ENCODE measurements around the gene KCNAB1.

Gene KCNAB1

DNA sequence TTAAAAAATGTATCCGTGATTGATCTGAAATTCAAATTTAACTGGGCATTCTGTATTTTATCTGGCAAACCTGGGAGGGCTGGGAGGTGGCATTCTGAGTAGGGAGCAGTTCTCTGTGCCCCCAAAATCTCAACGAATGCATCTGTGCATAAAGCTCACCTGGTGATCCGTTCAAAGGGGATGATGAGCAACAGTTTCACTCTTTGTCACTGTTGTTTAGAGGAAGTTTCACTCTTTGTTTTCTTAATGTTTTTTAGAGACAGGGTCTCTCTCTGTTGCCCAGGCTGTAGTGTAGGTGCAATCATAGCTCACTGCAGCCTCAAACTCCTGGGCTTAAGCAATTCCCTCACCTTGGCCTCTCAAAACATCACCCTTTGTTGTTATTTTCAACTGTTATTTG, 247.8 kb downstream of the KCNAB1 start:
- no peaks in the 10 kb centered on the region for H3K27me3 ChIP-seq (ENCODE audit: control insufficient read depth in 5 of 5, insufficient read depth in 4 of 5, low read length in 5 of 5)
- no peak overlapping the region for H3K27ac ChIP-seq (ENCODE audit: low read depth, low read length)
- H3K4me3 ChIP-seq (ENCODE audit: low read depth in 1 of 5, low read length in 5 of 5): no peak overlapping the region
- H3K4me1 ChIP-seq (ENCODE audit: control insufficient read depth in 5 of 5, insufficient read depth in 5 of 5, low read length in 5 of 5): no peaks in the 10 kb centered on the region
- H3K9me3 ChIP-seq (ENCODE audit: control insufficient read depth in 5 of 5, low read length in 5 of 5): no peaks in the 10 kb centered on the region
- no peaks in the 10 kb centered on the region for H3K36me3 ChIP-seq (ENCODE audit: control insufficient read depth in 5 of 5, insufficient read depth in 5 of 5, low read length in 5 of 5)
- H3K9ac ChIP-seq (ENCODE audit: low read length in 5 of 5): no peak overlapping the region

DNA sequence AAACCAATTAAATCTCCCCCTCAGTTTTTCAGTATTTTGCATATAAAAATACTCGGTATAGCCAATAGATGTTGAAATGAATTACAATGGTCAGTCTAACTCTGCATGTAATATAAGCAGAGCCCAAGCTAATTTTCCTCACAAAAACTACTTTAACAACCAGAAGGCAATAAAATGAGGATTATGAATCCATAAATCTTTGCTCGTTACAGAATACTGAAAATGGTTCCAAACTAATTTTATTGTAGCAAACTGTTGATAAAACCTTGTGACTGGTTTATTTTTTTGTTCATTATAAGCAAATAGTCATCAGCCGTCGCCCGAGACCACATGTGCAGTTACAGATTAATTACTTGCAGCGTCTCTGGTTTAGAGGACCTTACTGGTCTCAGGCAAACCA, 251.3 kb downstream of the KCNAB1 start:
- no peak overlapping the region for H3K9ac ChIP-seq (ENCODE audit: low read length in 5 of 5)
- no peaks in the 10 kb centered on the region for H3K9me3 ChIP-seq (ENCODE audit: control insufficient read depth in 5 of 5, low read length in 5 of 5)
- H3K4me3 ChIP-seq (ENCODE audit: low read depth in 1 of 5, low read length in 5 of 5): no peak overlapping the region
- H3K36me3 ChIP-seq (ENCODE audit: control insufficient read depth in 5 of 5, insufficient read depth in 5 of 5, low read length in 5 of 5): no peaks in the 10 kb centered on the region
- no peaks in the 10 kb centered on the region for H3K27me3 ChIP-seq (ENCODE audit: control insufficient read depth in 5 of 5, insufficient read depth in 4 of 5, low read length in 5 of 5)
- H3K4me1 ChIP-seq (ENCODE audit: control insufficient read depth in 5 of 5, insufficient read depth in 5 of 5, low read length in 5 of 5): no peaks in the 10 kb centered on the region
- no peak overlapping the region for H3K27ac ChIP-seq (ENCODE audit: low read depth, low read length)

DNA sequence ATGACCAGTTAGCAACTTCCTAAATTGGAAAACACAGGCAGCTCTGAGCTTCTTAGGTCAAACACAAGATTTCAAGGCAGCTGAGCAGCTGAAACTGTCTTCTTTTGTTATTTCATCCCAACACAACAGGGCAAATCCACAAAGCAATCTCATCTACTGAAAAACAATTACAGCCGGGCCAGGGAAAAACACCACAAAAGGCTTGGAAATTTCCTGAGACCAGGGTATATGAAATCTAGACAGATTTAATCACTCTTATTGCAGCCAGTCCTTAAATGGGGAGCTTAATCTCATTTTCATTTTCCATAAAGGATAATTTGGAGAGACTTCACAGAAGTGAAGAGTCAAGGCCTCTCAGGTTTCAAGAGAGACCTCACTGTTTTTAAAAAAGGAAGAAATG, 252.7 kb downstream of the KCNAB1 start:
- Histone ChIP-seq H3K27me3 (ENCODE audit: control insufficient read depth in 5 of 5, insufficient read depth in 4 of 5, low read length in 5 of 5) (no peaks in the 10 kb centered on the region), H3K27ac (ENCODE audit: low read depth, low read length) (no peak overlapping the region), H3K4me1 (ENCODE audit: control insufficient read depth in 5 of 5, insufficient read depth in 5 of 5, low read length in 5 of 5) (no peaks in the 10 kb centered on the region), H3K9ac (ENCODE audit: low read length in 5 of 5) (no peak overlapping the region), H3K4me3 (ENCODE audit: low read depth in 1 of 5, low read length in 5 of 5) (no peak overlapping the region), H3K9me3 (ENCODE audit: control insufficient read depth in 5 of 5, low read length in 5 of 5) (no peaks in the 10 kb centered on the region), H3K36me3 (ENCODE audit: control insufficient read depth in 5 of 5, insufficient read depth in 5 of 5, low read length in 5 of 5) (no peaks in the 10 kb centered on the region)

DNA sequence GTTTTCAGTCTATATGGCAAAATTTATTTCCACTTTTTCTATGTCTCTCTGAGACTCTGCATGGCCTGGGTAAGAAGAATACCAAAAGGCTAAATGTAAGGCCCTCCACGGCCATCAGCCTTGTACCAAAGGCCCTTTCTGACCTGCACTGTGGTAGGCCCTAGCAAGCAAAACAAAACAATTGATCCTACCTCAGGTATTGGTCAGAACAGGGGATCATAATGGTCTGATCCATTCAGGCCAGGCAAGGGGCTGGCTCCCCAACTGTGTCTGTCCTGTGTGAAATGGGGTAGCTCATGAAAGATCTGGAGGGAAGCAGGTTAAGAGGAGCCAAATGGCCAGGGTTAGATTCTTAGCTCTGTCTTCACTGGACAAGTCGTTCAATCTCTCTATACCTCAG, 253.3 kb downstream of the KCNAB1 start:
- no peaks in the 10 kb centered on the region for H3K27me3 ChIP-seq (ENCODE audit: control insufficient read depth in 5 of 5, insufficient read depth in 4 of 5, low read length in 5 of 5)
- no peaks in the 10 kb centered on the region for H3K4me1 ChIP-seq (ENCODE audit: control insufficient read depth in 5 of 5, insufficient read depth in 5 of 5, low read length in 5 of 5)
- H3K4me3 ChIP-seq (ENCODE audit: low read depth in 1 of 5, low read length in 5 of 5): no peak overlapping the region
- no peaks in the 10 kb centered on the region for H3K36me3 ChIP-seq (ENCODE audit: control insufficient read depth in 5 of 5, insufficient read depth in 5 of 5, low read length in 5 of 5)
- no peaks in the 10 kb centered on the region for H3K9me3 ChIP-seq (ENCODE audit: control insufficient read depth in 5 of 5, low read length in 5 of 5)
- H3K9ac ChIP-seq (ENCODE audit: low read length in 5 of 5): no peak overlapping the region
- no peak overlapping the region for H3K27ac ChIP-seq (ENCODE audit: low read depth, low read length)

DNA sequence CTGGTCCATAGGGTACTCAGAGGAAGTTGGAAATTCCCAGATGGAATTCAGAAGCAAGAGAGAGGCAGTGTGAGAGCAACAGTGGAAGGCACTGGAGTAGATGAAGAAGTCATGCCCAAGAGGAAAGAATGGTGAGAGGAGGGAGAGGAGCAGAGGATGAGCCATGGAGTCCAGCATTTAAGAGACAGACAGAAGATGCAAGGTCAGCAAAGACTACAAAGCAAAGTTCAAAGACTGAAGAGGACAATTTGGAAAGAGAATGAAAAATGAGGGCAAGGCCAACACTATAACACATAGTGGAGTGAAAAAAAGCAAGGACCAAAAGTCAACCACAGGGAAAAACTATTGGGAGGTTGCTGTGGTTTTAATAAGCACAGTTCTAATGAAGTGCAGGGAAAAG, 255.8 kb downstream of the KCNAB1 start:
- Histone ChIP-seq H3K36me3 (ENCODE audit: control insufficient read depth in 5 of 5, insufficient read depth in 5 of 5, low read length in 5 of 5) (no peaks in the 10 kb centered on the region), H3K4me3 (ENCODE audit: low read depth in 1 of 5, low read length in 5 of 5) (no peak overlapping the region), H3K27me3 (ENCODE audit: control insufficient read depth in 5 of 5, insufficient read depth in 4 of 5, low read length in 5 of 5) (no peaks in the 10 kb centered on the region), H3K4me1 (ENCODE audit: control insufficient read depth in 5 of 5, insufficient read depth in 5 of 5, low read length in 5 of 5) (no peaks in the 10 kb centered on the region), H3K27ac (ENCODE audit: low read depth, low read length) (no peak overlapping the region), H3K9ac (ENCODE audit: low read length in 5 of 5) (no peak overlapping the region), H3K9me3 (ENCODE audit: control insufficient read depth in 5 of 5, low read length in 5 of 5) (no peaks in the 10 kb centered on the region)

DNA sequence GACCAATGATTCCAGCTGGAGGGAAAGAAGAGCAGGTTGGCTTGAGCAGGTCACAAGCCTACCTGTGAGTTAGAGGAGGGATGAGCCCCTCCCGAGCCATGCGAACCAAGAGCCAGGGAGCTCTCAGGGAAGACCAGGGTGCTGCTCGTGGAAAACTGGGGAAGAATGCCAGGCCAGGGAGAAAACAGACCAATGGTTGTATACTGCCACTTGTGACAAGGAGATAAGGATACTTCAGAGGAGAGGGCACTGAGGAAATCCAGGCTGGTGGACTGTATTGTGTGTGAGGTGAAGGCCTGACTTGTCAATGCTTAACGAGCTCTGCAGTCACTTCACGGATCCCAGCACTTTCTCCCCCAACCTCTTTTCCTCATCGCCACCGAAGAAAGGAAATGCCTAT, 256.9 kb downstream of the KCNAB1 start:
- Histone ChIP-seq H3K27me3 (ENCODE audit: control insufficient read depth in 5 of 5, insufficient read depth in 4 of 5, low read length in 5 of 5) (no peaks in the 10 kb centered on the region), H3K9me3 (ENCODE audit: control insufficient read depth in 5 of 5, low read length in 5 of 5) (no peaks in the 10 kb centered on the region), H3K9ac (ENCODE audit: low read length in 5 of 5) (no peak overlapping the region), H3K36me3 (ENCODE audit: control insufficient read depth in 5 of 5, insufficient read depth in 5 of 5, low read length in 5 of 5) (no peaks in the 10 kb centered on the region), H3K4me3 (ENCODE audit: low read depth in 1 of 5, low read length in 5 of 5) (no peak overlapping the region), H3K4me1 (ENCODE audit: control insufficient read depth in 5 of 5, insufficient read depth in 5 of 5, low read length in 5 of 5) (no peaks in the 10 kb centered on the region), H3K27ac (ENCODE audit: low read depth, low read length) (no peak overlapping the region)

DNA sequence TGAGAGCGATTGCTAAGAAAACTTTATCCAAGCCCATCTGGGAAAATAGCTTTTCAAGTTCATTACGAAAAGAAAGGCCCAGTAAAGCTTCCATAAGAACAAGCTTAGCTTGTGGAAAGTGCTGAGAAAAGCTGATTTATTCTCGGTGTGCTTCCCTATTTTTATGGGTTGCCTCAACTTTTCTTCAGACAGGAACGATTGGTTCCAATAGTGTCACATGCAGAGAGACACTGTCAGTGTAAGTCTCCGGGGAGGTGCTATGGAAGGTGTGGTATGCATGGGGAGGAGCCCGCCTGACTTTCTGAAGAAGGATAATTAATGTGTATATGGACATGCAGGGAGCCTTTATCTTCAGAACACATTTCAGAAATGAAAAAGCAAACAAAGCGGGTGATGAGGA, 257.3 kb downstream of the KCNAB1 start:
- Histone ChIP-seq H3K36me3 (ENCODE audit: control insufficient read depth in 5 of 5, insufficient read depth in 5 of 5, low read length in 5 of 5) (no peaks in the 10 kb centered on the region), H3K4me1 (ENCODE audit: control insufficient read depth in 5 of 5, insufficient read depth in 5 of 5, low read length in 5 of 5) (no peaks in the 10 kb centered on the region), H3K9ac (ENCODE audit: low read length in 5 of 5) (no peak overlapping the region), H3K9me3 (ENCODE audit: control insufficient read depth in 5 of 5, low read length in 5 of 5) (no peaks in the 10 kb centered on the region), H3K27me3 (ENCODE audit: control insufficient read depth in 5 of 5, insufficient read depth in 4 of 5, low read length in 5 of 5) (no peaks in the 10 kb centered on the region), H3K27ac (ENCODE audit: low read depth, low read length) (no peak overlapping the region), H3K4me3 (ENCODE audit: low read depth in 1 of 5, low read length in 5 of 5) (no peak overlapping the region)

DNA sequence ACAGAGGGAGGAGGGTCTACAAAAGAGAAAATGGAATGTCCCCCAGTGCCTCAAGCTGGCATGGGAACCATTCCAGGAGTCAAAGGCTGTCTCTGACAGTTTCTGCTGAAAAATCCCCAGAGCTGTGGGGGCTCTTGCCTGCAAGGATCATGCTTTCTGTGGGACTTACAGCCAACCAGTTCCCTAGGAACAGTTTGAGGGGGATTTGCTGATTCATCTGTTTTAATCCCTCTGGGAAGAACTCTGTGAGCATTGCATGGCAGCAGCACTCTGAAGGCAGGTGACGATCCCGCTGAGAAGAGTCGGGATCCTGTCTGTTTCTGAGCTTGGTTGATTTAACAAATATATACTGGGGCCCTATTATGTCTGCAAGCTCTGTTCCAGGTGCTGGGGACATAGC, 258.5 kb downstream of the KCNAB1 start:
- H3K4me3 ChIP-seq (ENCODE audit: low read depth in 1 of 5, low read length in 5 of 5): no peak overlapping the region
- H3K4me1 ChIP-seq (ENCODE audit: control insufficient read depth in 5 of 5, insufficient read depth in 5 of 5, low read length in 5 of 5): peaks cover 0 to 3% (median 0%) of the 10 kb centered on the region in 5 donors
- H3K27me3 ChIP-seq (ENCODE audit: control insufficient read depth in 5 of 5, insufficient read depth in 4 of 5, low read length in 5 of 5): no peaks in the 10 kb centered on the region
- no peak overlapping the region for H3K9ac ChIP-seq (ENCODE audit: low read length in 5 of 5)
- no peaks in the 10 kb centered on the region for H3K36me3 ChIP-seq (ENCODE audit: control insufficient read depth in 5 of 5, insufficient read depth in 5 of 5, low read length in 5 of 5)
- no peak overlapping the region for H3K27ac ChIP-seq (ENCODE audit: low read depth, low read length)
- no peaks in the 10 kb centered on the region for H3K9me3 ChIP-seq (ENCODE audit: control insufficient read depth in 5 of 5, low read length in 5 of 5)

DNA sequence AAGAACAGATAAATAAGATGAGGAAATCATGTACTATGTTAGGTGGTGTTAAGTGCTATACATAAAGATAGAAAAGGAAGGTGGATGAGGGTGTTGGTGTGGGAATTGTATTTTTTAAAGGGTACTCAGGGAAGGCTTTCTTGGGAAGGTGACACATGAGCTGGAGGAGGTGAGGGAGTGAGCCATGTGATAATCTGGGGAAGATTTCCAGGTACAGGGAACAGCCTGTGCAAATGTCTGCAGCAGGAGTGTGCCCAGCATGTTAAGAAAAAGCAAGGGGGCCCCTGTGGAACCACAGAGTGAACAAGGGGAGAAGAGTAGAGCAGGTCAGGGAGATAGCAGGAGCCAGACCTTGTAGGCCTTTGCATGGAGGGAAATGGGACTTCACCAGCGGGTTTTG, 258.9 kb downstream of the KCNAB1 start:
- Histone ChIP-seq H3K4me1 (ENCODE audit: control insufficient read depth in 5 of 5, insufficient read depth in 5 of 5, low read length in 5 of 5) (peaks cover 0 to 3% (median 0%) of the 10 kb centered on the region in 5 donors), H3K9ac (ENCODE audit: low read length in 5 of 5) (no peak overlapping the region), H3K27me3 (ENCODE audit: control insufficient read depth in 5 of 5, insufficient read depth in 4 of 5, low read length in 5 of 5) (no peaks in the 10 kb centered on the region), H3K27ac (ENCODE audit: low read depth, low read length) (no peak overlapping the region), H3K36me3 (ENCODE audit: control insufficient read depth in 5 of 5, insufficient read depth in 5 of 5, low read length in 5 of 5) (no peaks in the 10 kb centered on the region), H3K9me3 (ENCODE audit: control insufficient read depth in 5 of 5, low read length in 5 of 5) (no peaks in the 10 kb centered on the region), H3K4me3 (ENCODE audit: low read depth in 1 of 5, low read length in 5 of 5) (no peak overlapping the region)

DNA sequence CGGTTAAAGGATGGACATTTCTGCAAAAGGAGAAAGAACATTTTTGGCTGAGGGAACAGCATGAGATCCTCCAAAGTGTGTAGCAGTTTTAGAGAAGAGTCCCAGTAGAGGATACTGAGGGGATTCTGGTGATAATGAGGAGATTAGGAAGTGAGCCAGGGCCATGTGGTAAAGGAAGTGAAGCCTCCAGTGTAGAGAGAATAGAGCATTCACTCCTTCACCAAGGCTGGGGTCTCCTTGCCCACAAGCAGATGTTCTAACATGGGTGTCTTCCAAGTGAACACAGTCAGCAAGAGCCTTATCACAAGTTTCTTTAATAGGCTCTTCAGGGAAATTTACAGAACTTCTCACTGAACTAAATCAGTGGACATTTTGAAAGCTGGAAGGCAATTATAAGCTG, 260.9 kb downstream of the KCNAB1 start:
- no peaks in the 10 kb centered on the region for H3K27me3 ChIP-seq (ENCODE audit: control insufficient read depth in 5 of 5, insufficient read depth in 4 of 5, low read length in 5 of 5)
- H3K27ac ChIP-seq (ENCODE audit: low read depth, low read length): no peak overlapping the region
- H3K4me3 ChIP-seq (ENCODE audit: low read depth in 1 of 5, low read length in 5 of 5): no peak overlapping the region
- no peaks in the 10 kb centered on the region for H3K9me3 ChIP-seq (ENCODE audit: control insufficient read depth in 5 of 5, low read length in 5 of 5)
- H3K4me1 ChIP-seq (ENCODE audit: control insufficient read depth in 5 of 5, insufficient read depth in 5 of 5, low read length in 5 of 5): peaks cover 0 to 3% (median 0%) of the 10 kb centered on the region in 5 donors
- H3K9ac ChIP-seq (ENCODE audit: low read length in 5 of 5): no peak overlapping the region
- no peaks in the 10 kb centered on the region for H3K36me3 ChIP-seq (ENCODE audit: control insufficient read depth in 5 of 5, insufficient read depth in 5 of 5, low read length in 5 of 5)
